T1000 (cell line): ENCODE data around the gene PAX8.

Experiments used
- DNase-seq: peaks from one replicate; lab custom pipeline; 2025; ENCODE audit warnings: mixed read lengths; lab: John Stamatoyannopoulos, UW

Gene PAX8

DNA sequence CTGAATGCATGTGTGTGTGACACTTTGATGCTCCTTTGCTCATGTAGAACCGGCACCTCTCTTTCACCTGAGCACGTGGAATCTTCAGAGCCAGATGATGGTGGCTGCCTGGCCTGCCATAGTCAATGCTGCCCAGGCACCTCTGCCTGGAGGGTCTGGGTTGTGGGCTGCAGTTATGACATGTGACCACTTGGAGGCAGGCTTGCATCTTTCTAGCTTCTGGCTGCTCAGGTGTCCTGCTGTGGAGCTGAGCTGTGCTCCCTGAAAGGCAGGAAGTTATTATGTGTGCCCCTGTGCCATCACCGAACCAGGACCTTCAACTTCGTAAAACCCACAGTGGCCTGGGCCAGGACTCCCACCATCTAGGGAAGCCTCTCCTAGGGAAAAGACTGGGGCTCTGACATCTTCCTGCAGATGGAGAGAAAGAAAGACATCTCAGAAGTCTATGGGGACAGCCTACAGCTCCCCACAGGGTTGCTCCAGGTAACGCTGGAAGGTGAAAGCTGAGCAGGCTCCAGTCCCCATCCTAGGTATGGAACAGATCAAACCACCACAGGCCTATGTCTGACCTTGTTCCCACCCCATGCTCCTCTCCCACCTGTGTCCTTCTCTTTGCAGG is 74.7 kb downstream of the PAX8 start:
- peak; percentile 39 for DNase-seq

DNA sequence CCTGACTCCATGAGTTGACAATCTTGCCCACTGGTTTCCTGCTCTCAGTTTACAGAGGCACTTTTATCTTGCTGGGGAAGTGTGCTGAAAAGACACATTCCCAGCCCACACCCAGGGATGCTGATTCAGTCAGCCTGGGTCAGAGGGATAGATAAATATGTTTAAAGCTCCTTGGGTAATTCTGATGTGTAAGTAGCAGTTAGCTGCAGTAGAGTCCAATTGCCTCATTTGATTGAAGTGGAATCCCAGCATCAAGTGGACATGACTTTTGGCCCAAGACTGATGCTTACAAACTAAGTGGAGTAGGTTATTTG is 75.5 kb downstream of the PAX8 start:
- no peak for DNase-seq

DNA sequence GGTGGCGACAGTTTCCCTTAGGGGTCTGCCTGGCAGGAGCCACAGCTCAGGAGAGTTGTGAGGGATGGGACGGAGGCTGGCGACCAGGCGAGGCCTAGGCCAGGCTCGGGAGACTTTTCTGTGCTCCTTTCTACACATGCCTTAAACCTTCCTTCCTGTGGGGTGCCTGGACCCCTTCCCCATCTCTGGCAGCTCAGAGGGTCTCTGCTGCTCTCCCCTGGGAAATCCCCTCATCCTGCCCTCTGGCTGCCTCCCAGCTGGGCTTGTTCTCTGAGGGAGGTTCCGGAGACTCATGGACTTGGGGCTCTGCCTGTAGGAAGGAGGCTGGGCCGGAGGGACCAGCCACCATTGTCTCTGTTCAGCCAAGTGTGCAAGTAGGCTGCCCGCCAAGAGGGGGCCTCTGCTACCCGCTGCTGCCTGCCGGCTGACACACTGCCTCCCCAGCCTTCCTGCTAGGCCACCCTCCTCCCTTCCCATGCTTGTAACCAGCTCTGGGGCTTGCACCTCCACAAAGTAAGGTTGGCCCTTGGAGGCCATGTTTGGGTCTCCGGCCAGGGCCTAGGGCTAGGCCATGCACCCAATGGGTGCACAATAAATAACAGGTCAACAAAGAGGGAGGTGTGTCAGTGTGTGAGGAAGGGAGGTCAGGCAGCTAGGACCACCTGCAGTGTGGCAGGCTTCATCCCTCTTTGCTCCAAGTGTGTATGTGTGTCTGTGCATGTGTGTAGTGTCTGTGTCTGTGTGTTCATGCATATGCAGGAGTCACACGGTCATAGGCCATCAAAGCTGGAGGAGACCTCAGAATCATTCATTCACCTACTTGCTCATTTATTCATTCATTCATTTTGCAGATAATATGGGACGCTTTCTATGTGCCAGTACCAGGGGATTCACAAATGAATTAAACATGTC is 76.2 kb downstream of the PAX8 start:
- no peak for DNase-seq

DNA sequence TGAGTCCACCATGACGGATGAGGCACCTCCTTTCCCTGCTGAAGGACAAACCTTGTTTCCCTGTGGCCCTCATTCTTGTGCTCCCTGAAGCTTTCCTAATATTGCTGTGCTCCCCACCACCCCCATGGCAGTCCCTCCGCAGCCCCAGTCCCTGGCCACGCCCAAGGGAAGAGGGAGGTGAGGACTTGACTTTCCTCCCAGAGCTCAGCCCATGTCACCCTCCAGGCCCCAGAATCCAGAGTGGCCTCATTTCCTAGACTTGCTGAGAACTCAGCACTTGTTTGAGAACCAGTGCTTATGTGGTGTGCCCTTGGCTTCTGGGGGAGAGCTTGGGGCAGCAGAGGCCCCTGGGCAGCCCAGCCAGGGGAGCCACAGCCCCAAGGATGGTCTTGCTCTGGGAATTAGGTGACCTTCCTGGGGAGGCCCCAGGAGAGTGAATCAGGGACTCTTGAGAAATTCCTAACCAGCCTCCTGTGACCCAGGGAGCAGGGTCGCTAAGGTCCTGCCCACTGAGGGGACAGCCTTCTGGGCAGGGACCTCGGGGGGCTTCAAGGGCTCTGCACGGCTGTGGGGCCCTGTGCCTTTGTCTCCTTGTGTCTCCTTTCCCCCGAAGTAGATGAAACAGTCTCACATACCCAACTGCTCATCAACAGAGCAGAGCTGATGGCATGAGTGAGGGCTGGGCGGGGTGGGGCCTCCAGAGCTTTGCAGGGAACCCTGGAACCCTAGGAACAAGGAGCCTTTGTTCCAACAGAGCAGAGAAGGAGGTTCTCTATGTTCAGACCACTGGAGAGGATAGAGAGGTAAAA is 77.0 kb downstream of the PAX8 start:
- DNase-seq, result no peak

DNA sequence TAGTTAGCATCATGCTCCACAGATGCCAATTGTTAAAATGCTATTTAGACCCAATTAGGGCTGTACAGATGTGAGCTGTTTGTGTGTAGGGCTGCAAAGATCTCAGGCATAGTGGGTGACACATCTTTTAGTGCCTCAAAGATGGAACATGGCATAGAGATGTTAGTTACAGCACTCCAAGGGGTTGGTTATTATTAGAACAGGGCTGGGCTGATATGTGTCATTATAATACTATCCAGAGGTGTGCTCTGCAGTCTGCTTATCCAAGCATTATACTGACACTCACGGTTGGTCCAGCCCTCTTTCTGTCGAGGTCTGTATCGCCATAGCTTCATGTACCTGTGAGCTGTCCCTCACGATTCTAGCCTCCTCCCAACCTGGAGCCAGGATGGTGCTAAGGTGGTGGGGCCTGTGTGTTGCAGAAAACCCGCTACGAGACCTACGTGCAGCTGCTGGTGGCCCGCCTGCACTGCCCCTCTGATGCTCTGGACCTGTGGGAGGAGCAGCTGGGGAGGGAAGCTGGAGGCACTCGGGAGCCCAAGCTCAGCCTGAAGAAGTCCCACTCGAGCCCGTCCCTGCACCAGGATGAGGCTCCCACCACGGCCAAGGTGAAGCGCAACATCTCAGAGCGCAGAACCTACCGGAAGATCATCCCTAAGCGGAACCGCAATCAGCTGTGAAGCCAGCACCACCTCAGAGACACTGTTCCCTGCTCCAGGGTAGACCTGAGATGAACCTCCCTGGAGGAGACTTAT is 77.8 kb downstream of the PAX8 start:
- DNase-seq, result no peak

DNA sequence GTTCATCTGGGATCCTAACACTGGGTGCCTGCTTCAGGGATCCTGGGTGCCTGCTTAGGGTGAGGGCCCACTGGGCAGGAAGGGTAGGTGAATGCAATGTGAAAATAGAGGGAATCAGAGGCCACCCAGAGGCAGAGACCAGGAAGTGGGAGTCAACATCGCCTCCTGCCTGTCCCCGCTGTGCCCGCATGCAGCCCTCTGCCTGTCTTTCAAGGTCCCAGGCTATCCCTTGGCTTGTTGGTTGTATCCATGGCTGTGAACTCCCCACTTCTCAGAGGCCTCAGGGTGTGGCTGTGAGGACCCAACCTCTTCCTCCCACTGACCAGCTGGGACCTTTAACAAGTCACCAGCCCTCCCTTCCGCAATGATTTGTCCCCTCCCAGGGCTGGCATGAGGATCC is 78.5 kb downstream of the PAX8 start:
- no peak for DNase-seq

DNA sequence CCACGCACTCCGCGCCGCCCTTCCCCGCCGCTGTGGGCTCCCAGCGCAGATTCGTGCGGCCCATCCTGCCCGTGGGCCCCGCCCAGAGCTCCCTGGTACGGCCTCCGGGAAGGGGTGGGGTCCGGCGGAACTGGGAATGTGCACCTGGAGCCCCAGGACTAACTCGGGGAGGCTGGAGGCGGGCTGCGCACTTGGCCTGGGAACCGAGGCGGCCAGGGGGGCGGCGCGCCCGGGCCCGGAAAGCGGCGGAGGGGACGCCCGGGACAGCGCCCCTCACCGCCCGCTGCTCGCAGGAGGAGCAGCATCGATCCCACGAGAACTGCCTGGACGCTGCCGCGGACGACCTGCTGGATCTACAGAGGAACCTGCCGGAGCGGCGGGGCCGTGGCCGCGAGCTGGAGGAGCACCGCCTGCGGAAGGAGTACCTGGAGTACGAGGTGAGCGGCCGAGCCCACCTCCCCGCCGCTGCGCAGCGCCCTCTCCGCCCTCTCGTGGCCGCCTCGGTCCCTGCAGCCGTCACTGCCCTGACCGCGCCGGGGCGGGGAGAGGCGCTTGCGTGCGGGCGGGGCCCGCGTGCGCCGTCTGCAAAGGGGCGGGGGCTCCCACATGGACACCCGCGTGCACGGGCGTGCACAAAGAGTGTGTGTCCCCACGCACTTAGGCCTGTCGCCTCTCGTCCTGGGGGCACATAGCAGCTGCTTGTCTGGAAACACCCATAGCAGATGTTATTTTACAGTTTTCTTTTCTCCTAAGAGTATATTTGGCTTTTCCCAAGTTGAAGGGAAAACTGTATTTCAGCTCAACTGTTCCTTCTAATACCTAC is 79.7 kb downstream of the PAX8 start:
- peak; percentile 56 for DNase-seq

DNA sequence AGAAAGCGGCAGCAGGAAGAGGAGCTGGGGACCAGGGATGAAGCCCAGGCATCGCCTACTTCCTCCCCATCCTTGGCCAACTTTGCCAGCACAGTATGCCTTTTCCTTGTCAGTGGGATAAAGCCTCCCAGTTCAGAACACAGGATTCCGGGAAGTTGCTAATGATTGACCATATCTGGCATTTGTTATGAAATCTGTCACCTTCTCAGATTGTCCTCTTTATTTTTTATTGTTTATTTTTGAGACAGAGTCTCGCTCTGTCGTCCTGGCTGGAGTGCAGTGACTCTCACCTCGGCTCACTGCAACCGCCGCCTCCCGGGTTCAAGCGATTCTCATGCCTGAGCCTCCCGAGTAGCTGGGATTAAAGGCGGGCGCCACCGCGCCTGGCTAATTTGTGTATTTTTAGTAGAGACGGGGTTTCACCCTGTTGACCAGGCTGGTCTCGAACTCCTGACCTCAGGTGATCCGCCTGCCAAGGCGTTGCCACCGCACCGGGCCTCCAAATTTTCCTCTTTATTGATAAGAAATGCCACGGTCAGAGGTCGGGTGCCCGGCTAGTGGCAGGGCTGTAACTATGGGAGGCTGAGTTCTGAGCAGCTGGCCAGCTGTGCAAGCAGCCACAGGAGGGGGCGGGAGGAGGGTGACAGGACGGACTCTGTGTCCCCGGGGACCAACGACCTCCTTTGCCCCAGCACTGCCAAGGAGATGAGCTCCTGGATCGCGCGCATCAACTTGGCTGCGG is 80.5 kb downstream of the PAX8 start:
- no peak for DNase-seq

DNA sequence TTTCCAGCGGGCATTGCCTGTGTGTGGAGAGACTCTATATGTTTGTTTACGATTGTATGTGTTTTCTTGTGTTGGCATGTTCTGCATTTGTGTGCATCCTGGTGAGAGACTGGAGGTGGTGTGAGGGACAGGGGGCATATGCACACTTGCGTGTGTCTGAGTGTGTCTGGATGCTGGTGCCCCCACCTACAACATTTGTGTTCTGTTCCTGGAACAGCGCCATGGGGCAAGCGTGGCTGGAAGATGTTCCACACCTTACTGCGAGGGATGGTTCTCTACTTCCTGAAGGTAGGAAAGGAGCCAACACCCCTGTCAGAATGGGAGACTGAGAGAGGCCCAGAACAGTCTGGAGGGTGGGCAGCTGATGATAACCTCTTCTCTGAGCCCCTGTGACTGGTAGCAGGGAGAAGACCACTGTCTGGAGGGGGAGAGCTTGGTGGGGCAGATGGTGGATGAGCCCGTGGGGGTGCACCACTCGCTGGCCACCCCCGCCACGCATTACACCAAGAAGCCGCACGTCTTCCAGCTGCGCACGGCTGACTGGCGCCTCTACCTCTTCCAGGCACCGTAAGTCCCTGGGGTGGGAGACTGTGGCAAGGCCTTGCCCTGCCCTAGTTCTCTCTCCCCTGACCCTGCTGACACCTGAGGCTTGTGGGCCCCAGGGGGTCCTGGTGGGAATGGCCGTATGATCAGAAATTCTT is 81.2 kb downstream of the PAX8 start:
- no peak for DNase-seq

DNA sequence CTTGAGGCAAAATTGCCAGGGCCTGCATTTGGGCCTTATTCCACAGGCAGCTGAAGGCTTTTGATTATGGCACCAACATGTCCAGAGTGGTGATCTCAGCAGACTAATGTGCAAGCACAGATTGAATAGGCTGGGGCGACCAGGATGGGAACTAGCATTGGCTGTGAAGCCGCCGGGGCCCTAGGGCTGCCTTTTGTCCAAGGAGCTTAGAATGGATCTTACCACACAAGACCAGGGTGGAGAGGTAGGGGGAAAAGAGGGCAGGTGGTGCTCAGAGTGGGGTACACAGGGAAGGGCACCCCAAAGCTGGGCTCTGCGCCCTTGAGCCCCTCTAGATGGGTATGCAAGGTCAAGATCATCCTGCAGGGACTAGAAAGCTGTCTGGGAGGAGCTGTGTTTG is 81.9 kb downstream of the PAX8 start:
- DNase-seq, result no peak

DNA sequence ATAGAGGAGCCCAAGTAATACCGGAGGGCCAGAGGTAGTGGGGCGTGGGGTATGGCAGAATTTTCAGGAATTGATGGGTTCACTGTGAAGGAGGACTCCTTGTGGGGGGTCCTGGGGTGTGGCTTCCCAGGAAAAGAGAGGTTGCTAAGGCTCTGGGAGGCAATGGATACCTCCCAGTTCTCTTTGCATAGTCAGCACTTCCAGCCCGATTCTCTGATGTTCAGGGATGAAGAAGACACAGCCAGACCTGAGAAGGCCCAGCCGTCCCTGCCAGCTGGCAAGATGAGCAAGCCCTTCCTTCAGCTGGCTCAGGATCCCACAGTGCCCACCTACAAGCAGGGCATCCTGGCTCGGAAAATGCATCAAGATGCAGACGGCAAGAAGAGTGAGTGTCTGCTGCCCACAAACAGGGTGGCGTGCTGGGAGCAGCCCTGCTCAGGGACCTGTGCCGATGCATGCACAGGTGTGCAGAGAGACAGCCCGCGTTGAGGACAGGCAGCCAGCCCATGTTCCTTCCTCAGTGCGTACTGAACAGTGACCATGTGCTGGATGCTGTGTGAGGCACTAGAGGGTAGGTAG is 82.7 kb downstream of the PAX8 start:
- no peak for DNase-seq

DNA sequence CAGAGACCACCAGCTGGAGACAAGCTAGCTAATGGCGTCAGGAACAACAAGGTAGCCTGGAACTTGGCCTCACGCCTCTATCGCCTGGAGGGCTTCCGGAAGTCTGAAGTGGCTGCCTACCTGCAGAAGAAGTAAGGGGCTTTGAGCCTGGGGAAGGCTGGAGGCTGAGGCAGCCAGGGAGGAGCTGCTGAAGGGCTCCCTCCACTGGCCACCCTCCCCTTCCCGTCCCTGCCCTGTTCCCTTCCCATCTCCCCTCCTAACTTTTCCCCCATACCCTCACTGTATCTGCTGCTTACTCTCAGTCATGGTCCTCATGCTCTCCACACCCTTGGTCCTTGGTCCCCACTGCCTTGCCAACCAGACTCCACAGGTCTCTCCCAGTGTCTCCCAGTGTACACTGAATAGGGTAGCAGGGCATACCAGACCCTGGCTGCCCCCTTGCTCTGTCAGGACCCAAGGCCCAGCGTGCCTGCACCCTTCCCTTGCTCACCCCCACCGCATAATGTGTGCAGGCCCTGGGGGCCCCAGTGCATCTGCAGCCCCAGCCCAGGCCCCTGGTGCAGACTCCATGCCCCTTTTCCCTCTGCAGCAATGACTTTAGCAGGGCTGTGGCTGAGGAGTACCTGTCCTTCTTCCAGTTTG is 86.1 kb downstream of the PAX8 start:
- DNase-seq, result no peak

DNA sequence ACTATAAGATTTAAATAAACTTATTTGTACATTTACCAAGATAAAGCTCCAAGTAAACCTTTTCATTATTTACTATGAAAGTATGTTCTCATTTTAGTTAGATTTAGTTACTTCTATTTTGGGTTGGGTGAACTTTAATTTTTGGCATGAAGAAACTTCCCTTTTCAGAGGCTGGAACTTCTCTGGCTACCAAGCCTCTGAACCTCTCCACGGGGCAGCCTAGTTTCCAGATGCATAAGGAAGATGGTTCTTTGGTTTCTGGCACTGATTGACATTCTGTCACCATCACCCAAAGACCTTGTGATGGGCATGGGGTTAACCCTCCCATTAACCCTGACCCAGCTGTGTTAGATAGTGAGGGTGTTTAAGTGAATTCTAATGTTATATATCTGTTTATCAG is 87.8 kb downstream of the PAX8 start:
- no peak for DNase-seq

DNA sequence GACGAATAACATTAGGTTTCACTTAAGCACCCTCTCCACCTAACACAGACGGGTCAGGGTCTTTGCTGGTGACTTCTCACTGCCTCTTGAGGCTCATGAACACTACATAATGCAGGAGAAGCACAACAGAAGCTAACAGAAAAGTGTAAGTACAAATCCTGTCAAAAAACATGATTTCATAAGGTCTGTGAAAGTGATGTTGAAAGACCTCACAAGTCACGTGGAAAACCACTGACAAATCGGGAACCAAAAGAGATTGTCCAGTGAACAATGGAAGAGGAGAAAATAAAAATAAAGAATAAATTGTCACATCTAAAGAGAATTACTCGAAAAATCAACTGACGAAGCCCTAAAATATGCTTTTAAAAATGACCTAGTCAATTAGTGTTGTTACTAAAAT is 91.0 kb downstream of the PAX8 start:
- DNase-seq, result no peak

DNA sequence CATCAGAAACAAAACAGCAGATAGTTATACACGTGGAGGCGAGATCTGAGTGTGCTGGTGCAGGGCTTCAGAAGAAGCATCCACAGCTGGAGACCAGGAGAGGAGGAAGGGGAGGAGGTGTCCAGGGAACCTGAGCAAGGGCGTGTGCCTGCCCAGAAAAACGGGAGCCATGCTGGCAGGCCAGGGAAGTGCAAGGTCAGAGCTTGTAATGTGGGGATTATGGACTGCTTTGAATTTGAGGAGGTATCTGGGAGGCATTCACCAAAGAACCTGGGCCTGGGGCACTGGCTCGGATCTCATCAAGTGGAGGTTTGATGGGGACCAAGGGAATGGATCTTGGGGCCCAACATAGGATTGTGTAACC is 92.3 kb downstream of the PAX8 start:
- DNase-seq, result no peak

DNA sequence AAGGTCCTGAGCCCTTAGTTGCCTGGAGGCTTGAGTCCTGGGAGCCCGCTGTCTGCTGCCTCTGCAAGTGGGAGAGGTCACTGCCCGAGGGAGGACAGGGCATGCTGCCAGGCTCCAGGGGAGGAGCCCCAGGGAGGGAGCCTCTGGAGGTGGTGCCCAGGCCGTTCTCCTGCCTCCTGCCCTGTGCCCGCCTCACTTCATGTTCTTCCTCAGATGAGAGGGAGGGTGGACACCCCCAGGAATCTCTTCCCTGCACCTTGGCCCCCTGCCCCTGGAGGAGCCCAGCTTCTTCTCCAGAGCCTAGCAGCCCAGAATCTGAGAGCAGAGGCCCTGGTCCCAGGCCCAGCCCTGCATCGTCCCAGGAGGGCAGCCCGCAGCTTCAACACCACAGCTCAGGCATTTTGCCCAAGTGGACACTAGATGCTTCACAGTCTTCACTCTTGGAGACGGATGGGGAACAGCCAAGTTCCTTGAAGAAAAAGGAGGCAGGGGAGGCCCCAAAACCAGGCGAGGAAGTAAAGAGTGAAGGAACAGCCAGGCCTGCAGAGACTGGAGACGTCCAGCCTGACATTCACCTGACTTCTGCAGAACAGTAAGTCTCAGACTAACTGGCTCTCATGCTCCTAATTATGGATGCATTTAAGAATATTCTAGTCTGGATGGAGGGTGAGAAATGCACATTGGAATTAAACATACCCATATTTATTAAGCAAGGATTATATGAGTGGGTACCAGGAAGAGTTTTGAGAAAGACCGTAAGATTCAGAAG is 92.9 kb downstream of the PAX8 start:
- no peak for DNase-seq

DNA sequence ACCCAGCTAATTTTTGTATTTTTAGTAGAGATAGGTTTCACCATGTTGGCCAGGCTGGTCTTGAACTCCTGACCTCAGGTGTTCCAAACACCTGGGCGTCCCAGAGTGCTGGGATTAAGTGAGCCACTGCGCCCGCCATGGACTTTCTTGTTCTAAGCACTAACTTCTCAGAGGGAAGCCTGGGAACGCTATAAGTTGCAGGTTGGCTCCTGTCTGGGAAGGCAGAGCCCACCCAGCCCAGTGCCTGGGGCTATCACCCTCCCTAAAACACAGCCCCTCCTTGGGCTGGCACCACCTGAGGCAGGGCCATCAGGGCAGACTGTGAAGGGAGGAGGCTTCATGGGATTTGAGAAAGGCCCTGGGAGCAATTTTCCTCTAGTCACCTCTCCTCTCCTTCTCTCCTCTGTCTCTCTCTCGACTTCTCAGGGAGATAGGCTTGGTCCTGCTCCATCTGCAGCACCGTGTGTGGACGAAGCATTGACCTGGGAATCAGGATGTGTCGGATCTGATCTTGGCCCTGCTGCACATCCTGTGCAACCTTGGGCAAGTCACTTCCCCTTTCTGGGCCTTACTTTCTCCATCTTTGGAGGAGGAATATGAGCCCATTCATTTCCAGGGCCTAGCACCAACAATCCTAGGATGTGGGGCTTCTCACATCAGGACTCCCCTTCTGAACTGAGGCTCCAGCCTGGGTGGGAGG is 94.0 kb downstream of the PAX8 start:
- no peak for DNase-seq

DNA sequence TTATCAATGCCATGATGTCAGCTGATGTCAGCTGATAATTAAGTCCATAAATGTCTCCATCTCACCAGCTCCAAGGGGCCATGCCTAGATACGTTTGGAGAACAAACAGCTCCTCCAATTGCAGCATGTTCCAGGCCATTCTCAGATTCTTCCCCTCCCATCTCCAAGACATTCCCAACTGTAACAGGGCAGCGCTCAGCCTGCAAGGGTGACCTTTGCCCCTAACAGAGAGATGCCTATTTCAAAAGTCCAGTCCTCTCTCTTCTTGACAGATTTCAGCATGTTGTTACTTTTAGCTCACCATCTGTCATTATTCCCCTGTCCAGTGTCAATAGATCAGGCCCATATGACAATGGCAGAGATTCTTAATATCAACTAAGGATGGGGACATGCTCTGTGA is 95.0 kb downstream of the PAX8 start:
- DNase-seq, result no peak
